Natural killer cell (primary cell): Measurements from ENCODE around the gene SVOPL. TPM values are rescaled to one million over a fixed set of nuclear protein-coding genes. Genes with fewer than 3 reads are reported as not detected.
A peak's percentile ranks its signal among the peaks of the same experiment; 100 is the strongest.

Source experiments
- ATAC-seq, 3 donors: fragments of 150-1000 bp in 2 of 3; fragments of 200-7000 bp in 1 of 3; cut with Tn5 transposase; 1 replicate in 1 of 3; 2 replicates in 2 of 3; pipeline ENCODE4 v1.10.0; 2021; ENCODE audit warnings: mild to moderate bottlenecking in 2 of 3, moderate library complexity in 2 of 3
- DNase-seq, 2 donors: peaks; one replicate each; pipeline versions ENCODE4 v3.0.0 to v3.0.0-alpha.2; 2013 to 2021; ENCODE audit warnings: mixed read lengths in 1 of 2
- H3K27ac ChIP-seq: one replicate; pipeline ENCODE4 v1.5.1; 2013; ENCODE audit warnings: mild to moderate bottlenecking, low read length
- H3K27me3 ChIP-seq: one replicate; pipeline ENCODE4 v1.6.1; 2013; ENCODE audit warnings: low read length; ENCODE audit not compliant: control insufficient read depth, insufficient read depth
- H3K36me3 ChIP-seq: one replicate; pipeline ENCODE4 v1.6.1; 2013; ENCODE audit warnings: low read length; ENCODE audit not compliant: control insufficient read depth, insufficient read depth
- H3K4me1 ChIP-seq: one replicate; pipeline ENCODE4 v1.6.1; 2013; ENCODE audit warnings: low read length; ENCODE audit not compliant: control insufficient read depth, insufficient read depth
- H3K4me3 ChIP-seq: one replicate; pipeline ENCODE4 v1.5.1; 2013; ENCODE audit warnings: low read length
- H3K9me3 ChIP-seq: one replicate; pipeline ENCODE4 v1.6.1; 2013; ENCODE audit warnings: low read length; ENCODE audit not compliant: control insufficient read depth, insufficient read depth
- H3K27ac Mint-ChIP-seq, 2 donors: one replicate each; pipeline ENCODE4 v1.8.0; 2022; ENCODE audit warnings: mild to moderate bottlenecking in 2 of 2, mixed read lengths in 2 of 2, moderate library complexity in 1 of 2
- H3K27me3 Mint-ChIP-seq, 2 donors: one replicate each; pipeline ENCODE4 v1.8.0; 2022; ENCODE audit warnings: low read depth in 2 of 2, mixed read lengths in 2 of 2
- H3K36me3 Mint-ChIP-seq: one replicate; pipeline ENCODE4 v1.8.0; 2022; ENCODE audit warnings: mixed read lengths
- H3K4me1 Mint-ChIP-seq, 2 donors: one replicate each; pipeline ENCODE4 v1.8.0; 2022; ENCODE audit warnings: mixed read lengths in 2 of 2
- H3K4me3 Mint-ChIP-seq: one replicate; pipeline ENCODE4 v1.8.0; 2022; ENCODE audit warnings: mild to moderate bottlenecking, moderate library complexity, mixed read lengths
- H3K9me3 Mint-ChIP-seq, 2 donors: one replicate each; pipeline ENCODE4 v1.8.0; 2022; ENCODE audit warnings: mixed read lengths in 2 of 2
- WGBS: methylation state at CpG from one replicate; pipeline ENCODE4 v1.1.7; 2013; ENCODE audit warnings: missing lambda C conversion rate; ENCODE audit not compliant: insufficient coverage; 5-methylcytosine and 5-hydroxymethylcytosine counted together
- intact Hi-C: fragments of 100-400 bp; cut with micrococcal nuclease; formaldehyde crosslinking; loops from one replicate; pipeline ENCODE4 v1.14.2; 2022
- total RNA-seq, 4 donors: library from RNA; stranded (reverse); fragments of 120-200 nt in 1 of 4; gene quantifications; one replicate each; pipeline versions ENCODE4 v1.2.3 to v1.2.4, GENCODE V29; 2013 to 2022
- TF ChIP-seq, protein P1 (sequence below): fragments of 200-600 bp; IDR thresholded peaks from one replicate; pipeline ENCODE4 v1.8.0; 2022; ENCODE audit warnings: antibody characterized with exemption

SVOPL gene
- total RNA-seq, 3 donors from 2014 or later (not counting 1 experiment from before 2014, with no cell fraction given), result not detected

DNA sequence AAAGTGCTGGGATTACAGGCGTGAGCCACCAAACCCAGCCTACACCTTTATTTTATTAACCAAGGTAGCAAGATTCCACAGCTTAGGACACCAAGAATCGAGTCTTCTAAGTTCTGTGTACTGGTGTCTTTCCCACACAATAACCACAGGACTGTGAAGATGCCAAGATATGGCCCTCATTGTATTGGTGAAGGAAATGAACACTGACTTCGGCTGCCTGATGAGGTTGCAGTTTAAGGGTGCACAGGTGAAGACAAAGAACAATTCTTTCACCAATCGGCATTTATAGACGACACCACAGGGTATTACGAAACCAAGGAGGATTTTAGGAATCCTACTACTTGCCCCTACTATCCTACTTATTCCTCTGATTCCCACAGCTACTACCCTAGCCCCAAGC lies 47.5 kb upstream of the SVOPL start:
- H3K4me1 Mint-ChIP-seq, result peaks cover 15 to 33% of the 10 kb centered on the region in 2 donors

DNA sequence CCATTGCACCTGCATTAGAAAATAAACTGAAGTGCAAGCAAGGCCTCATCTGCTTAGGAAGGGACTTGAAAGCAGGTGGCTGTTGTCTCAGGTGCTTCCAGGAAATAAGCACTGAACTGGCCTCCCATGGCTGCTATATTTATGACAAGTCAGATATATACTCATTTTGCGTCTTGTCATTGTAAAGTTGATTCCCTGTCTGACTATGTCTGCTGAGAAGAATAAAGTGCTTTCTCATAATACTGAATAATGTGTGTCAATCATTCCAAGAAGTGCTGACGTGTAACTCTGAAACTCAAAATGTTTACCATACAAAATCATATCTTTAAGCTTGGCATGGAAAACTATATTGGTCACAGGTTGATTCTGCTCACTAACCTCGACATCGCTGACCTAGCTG lies 44.9 kb upstream of the SVOPL start:
- 90% methylated on average over 4 of the region's 4 CpGs for WGBS
- H3K4me3 Mint-ChIP-seq, result no peak overlapping the region

More for the DNA sequence above, 47.5 kb upstream of the SVOPL start:
- Mint-ChIP-seq H3K27me3 (peaks cover 0 to 7% of the 10 kb centered on the region in 2 donors), H3K9me3 (no peaks in the 10 kb centered on the region), H3K27ac (peak overlapping the region in 1 of 2 donors; percentile 11), H3K4me3 (no peak overlapping the region), H3K36me3 (no peaks in the 10 kb centered on the region)
- 56% methylated on average over 6 of the region's 6 CpGs for WGBS
- no peak overlapping the region for H3K27ac ChIP-seq
- TF ChIP-seq, protein P1, sequence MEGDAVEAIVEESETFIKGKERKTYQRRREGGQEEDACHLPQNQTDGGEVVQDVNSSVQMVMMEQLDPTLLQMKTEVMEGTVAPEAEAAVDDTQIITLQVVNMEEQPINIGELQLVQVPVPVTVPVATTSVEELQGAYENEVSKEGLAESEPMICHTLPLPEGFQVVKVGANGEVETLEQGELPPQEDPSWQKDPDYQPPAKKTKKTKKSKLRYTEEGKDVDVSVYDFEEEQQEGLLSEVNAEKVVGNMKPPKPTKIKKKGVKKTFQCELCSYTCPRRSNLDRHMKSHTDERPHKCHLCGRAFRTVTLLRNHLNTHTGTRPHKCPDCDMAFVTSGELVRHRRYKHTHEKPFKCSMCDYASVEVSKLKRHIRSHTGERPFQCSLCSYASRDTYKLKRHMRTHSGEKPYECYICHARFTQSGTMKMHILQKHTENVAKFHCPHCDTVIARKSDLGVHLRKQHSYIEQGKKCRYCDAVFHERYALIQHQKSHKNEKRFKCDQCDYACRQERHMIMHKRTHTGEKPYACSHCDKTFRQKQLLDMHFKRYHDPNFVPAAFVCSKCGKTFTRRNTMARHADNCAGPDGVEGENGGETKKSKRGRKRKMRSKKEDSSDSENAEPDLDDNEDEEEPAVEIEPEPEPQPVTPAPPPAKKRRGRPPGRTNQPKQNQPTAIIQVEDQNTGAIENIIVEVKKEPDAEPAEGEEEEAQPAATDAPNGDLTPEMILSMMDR, result no peak
- no peaks in the 10 kb centered on the region for H3K27me3 ChIP-seq
- intact Hi-C loops, result no loop called here
- no peak overlapping the region for H3K4me3 ChIP-seq
- peaks cover 37% of the 10 kb centered on the region for H3K4me1 ChIP-seq
- H3K9me3 ChIP-seq, result no peaks in the 10 kb centered on the region
- DNase-seq (no peak), ATAC-seq (no peak)
- H3K36me3 ChIP-seq, result no peaks in the 10 kb centered on the region

DNA sequence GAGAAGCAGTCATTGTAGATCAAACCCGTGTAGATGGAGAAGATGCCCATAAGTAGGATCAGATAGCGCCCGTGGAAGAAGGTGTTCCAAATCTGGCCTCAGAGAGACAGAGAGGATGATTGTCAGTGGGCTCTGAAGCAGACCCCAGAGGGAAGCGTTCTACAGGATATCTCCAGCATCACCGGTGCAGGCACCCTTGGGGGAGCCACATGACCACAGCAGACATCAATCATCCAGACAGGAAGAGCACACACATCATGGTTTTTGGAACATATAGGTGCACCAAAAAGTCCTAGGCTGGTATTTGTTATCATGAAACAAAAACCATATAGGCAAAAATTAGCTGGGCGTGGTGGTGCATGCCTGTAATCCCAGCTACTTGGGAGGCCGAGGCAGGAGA lies 44.0 kb upstream of the SVOPL start:
- H3K4me1 Mint-ChIP-seq, result peaks cover 0 to 5% of the 10 kb centered on the region in 2 donors
- no peak for ATAC-seq
- H3K27ac Mint-ChIP-seq, result no peak overlapping the region
- Histone ChIP-seq H3K27ac (no peak overlapping the region), H3K27me3 (no peaks in the 10 kb centered on the region), H3K4me1 (peaks cover 14% of the 10 kb centered on the region), H3K4me3 (no peak overlapping the region), H3K36me3 (no peaks in the 10 kb centered on the region), H3K9me3 (no peaks in the 10 kb centered on the region)
- H3K9me3 Mint-ChIP-seq, result no peaks in the 10 kb centered on the region
- WGBS, result 70% methylated on average over 7 of the region's 7 CpGs
- TF ChIP-seq, protein P1, result no peak
- H3K4me3 Mint-ChIP-seq, result no peak overlapping the region
- H3K36me3 Mint-ChIP-seq, result no peaks in the 10 kb centered on the region
- intact Hi-C loops, result no loop called here
- H3K27me3 Mint-ChIP-seq, result peaks cover 0 to 4% of the 10 kb centered on the region in 2 donors
- peak in 1 of 2 donors; percentile 20 for DNase-seq

More for the DNA sequence above, 44.9 kb upstream of the SVOPL start:
- H3K36me3 ChIP-seq, result no peaks in the 10 kb centered on the region
- no peak overlapping the region for H3K27ac ChIP-seq
- no peak overlapping the region for H3K4me3 ChIP-seq
- no peak for DNase-seq
- H3K4me1 ChIP-seq, result peaks cover 14% of the 10 kb centered on the region
- no peaks in the 10 kb centered on the region for H3K36me3 Mint-ChIP-seq
- H3K27me3 ChIP-seq, result no peaks in the 10 kb centered on the region
- peaks cover 0 to 7% of the 10 kb centered on the region in 2 donors for H3K27me3 Mint-ChIP-seq
- intact Hi-C loops, result no loop called here
- no peaks in the 10 kb centered on the region for H3K9me3 Mint-ChIP-seq
- ATAC-seq, result no peak
- TF ChIP-seq, protein P1, result no peak
- peaks cover 0 to 11% of the 10 kb centered on the region in 2 donors for H3K4me1 Mint-ChIP-seq
- H3K9me3 ChIP-seq, result no peaks in the 10 kb centered on the region
- no peak overlapping the region for H3K27ac Mint-ChIP-seq

DNA sequence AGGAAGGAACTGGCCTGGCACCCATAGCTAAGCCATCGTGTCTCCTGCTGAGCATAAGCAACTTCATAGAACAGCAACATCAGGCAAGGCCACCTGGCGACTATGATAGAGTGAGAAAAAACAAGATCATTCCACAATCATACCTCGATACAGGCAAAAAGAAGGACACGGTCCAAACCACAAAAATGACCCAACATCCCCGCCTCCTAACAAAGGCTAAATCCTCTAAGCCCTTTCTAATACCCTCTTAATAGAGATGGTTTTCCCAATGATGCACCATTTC lies 40.2 kb upstream of the SVOPL start:
- no peaks in the 10 kb centered on the region for H3K36me3 ChIP-seq

More for the DNA sequence above, 40.2 kb upstream of the SVOPL start:
- Histone ChIP-seq H3K27me3 (no peaks in the 10 kb centered on the region), H3K4me1 (no peaks in the 10 kb centered on the region), H3K27ac (no peak overlapping the region), H3K4me3 (no peak overlapping the region), H3K9me3 (no peaks in the 10 kb centered on the region)
- Mint-ChIP-seq H3K4me3 (no peak overlapping the region), H3K36me3 (no peaks in the 10 kb centered on the region), H3K4me1 (peaks cover 5 to 7% of the 10 kb centered on the region in 2 donors), H3K9me3 (no peaks in the 10 kb centered on the region), H3K27me3 (peaks cover 0 to 11% of the 10 kb centered on the region in 2 donors), H3K27ac (no peak overlapping the region)
- ATAC-seq, result no peak
- 83% methylated on average over 5 of the region's 5 CpGs for WGBS
- DNase-seq, result no peak
- TF ChIP-seq, protein P1, result no peak
- intact Hi-C loops, result no loop called here
